NCI-H69 (cell line): ENCODE results near the gene RELA.
"Not testable (repeated sequence)": the region's sequence is repeated elsewhere in the genome, so short reads cannot be mapped to it uniquely, and the experiment has no call there.

Experiments used
- DNase-seq: peaks from one replicate; lab custom pipeline; 2025; lab: John Stamatoyannopoulos, UW

RELA gene

GRCh38 chr11:65672180-65672860 is 9.6 kb upstream of the RELA start:
- DNase-seq, result no peak

DNA sequence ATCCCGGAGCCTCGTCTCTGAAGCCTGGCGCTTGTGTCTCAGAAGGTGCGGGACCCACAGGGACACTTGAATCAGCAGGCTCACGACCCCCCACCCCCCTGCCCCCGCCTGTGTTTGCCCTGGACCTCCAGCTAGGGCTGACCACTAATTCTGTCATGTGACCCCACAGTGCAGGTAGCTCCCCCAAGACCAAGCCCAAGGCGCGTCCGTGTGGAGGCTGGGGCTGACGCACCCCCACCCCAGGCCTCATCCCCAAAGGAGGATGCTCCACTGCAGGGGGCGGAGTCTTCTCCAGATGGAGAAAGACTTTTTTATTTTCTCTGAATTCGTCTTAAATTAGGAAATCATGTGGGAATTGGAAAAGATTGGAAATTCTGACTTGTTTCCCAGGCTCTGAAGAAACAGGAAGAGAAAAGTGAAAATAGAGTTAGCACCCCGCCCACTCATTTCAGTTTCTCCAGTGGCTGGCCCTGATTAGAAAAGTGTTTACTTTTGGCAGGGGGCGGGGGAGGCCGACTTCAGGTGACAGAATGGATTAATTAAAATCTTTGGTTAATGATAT is 1.0 kb upstream of the RELA start:
- peak; percentile 65 for DNase-seq

GRCh38 chr11:65662247-65662798 is 393 bp downstream of the RELA start:
- DNase-seq, result no peak

DNA sequence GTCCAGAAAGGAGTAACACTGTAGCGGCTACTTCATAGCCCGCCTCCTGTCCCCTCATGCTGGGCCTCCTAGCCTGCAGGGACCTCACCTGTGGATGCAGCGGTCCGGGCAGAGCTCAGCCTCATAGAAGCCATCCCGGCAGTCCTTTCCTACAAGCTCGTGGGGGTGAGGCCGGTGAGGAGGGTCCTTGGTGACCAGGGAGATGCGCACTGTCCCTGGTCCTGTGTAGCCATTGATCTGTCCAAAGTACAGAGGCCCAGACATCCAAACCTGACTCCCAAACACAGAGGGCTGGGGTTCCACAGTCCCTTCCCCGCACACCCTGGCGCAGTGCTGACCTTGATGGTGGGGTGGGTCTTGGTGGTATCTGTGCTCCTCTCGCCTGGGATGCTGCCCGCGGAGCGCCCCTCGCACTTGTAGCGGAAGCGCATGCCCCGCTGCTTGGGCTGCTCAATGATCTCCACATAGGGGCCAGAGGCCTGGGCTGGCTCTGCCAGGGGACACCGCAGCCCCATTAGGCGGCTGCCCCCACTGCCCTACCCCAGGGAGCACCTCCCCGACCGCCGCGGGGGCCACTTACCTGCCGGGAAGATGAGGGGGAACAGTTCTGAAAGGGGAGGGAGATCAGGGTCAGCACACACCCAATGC is 993 bp downstream of the RELA start:
- DNase-seq, result no peak

DNA sequence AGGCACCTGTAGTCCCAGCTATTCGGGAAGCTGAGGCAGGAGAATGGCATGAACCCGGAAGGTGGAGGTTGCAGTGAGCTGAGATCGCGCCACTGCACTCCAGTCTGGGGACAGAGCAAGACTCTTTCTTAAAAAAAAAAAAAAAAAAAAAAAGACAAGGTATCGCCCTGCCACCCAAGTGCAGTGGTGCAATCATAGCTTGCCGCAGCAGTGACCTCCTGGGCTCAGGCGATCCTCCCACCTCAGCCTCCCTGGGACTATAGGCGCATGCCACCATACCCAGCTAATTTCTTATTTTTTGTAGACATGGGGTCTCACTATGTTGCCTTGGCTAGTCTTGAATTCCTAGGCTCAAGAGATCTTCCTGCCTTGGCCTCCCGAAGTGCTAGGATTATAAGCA is 1.8 kb downstream of the RELA start:
- DNase-seq, result not testable (repeated sequence)

DNA sequence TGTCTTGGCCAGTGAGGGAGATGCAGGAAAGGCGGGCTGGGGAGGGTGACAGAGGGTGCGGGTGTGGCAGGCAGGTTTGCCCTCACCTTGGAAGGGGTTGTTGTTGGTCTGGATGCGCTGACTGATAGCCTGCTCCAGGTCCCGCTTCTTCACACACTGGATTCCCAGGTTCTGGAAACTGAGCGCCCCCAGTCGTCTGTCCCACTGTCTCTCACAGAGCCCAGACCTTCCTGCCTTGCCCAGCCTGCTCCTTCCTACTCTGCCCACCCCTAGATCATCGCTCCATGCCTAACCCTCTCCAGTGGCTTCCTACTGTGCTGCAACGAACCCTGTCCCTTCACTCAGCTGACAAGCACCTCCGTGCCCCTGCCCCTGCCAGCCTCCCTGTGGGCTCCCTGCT is 2.7 kb downstream of the RELA start:
- no peak for DNase-seq

DNA sequence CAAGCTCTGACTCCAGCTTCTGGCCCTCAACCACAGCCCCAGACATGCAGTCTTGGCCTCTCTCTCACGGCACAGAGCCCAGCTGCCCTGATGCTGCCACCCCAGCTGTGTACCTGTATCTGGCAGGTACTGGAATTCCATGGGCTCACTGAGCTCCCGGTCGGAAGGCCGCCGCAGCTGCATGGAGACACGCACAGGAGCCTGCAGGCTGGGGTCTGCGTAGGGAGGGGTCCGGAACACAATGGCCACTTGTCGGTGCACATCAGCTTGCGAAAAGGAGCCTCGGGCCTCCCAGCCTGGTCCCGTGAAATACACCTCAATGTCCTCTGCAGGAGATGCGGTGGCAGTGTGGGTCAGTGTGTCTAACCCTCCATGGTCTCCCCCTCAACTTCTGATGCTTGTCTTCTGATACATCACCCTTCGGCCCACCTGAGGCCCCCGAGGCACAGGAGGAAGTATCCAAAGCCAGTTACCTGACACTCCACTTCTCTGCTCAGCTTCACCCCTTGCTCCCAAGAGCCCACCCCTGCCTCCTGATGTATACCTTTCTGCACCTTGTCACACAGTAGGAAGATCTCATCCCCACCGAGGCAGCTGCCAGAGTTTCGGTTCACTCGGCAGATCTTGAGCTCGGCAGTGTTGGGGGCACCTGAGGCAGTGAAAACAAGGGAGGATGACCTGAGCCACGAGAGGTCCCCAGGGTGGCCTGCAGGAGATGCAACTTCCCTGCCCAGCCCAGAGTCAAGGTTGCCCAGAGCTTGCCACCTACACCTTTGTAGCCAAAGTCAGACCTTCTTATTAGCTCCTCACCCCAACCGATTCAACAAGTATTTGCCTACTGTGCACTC is 4.3 kb downstream of the RELA start:
- DNase-seq, result no peak

GRCh38 chr11:65657426-65657825 is 5.3 kb downstream of the RELA start:
- DNase-seq, result no peak

DNA sequence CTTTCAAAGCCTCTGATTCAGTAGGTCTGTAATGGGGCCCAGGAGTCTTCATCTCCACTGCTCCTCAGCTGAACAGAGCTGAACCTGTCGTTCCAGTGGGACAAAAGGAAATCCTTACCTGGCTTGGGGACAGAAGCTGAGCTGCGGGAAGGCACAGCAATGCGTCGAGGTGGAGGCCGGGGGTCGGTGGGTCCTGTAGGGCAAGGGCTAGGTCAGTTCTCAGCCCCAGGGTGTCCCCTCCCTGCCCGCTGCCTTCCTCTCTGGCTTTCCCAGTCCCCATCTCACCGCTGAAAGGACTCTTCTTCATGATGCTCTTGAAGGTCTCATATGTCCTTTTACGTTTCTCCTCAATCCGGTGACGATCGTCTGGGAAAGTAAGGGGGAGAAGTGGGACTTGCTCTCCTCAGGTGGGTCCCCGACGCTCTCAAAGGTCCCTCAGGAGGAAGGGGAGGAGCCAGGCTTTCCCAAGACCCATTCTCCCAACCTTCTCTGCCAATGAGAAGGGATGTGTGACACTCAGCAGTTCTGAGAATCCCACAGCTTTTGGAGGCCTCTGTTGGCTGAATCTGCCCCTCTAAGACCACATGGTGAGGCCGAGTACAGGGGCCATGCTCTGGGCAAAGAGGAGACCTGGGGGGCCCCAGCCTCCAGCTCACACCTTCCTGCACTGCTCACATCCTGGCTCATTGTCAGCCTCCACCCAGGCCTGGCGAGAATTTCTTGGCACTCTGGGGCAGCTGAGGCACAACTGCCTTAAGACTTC is 7.0 kb downstream of the RELA start:
- no peak for DNase-seq

GRCh38 chr11:65654375-65655349 is 8.1 kb downstream of the RELA start:
- DNase-seq, result no peak

GRCh38 chr11:65653229-65654225 is 9.2 kb downstream of the RELA start:
- peak; percentile 34 for DNase-seq

DNA sequence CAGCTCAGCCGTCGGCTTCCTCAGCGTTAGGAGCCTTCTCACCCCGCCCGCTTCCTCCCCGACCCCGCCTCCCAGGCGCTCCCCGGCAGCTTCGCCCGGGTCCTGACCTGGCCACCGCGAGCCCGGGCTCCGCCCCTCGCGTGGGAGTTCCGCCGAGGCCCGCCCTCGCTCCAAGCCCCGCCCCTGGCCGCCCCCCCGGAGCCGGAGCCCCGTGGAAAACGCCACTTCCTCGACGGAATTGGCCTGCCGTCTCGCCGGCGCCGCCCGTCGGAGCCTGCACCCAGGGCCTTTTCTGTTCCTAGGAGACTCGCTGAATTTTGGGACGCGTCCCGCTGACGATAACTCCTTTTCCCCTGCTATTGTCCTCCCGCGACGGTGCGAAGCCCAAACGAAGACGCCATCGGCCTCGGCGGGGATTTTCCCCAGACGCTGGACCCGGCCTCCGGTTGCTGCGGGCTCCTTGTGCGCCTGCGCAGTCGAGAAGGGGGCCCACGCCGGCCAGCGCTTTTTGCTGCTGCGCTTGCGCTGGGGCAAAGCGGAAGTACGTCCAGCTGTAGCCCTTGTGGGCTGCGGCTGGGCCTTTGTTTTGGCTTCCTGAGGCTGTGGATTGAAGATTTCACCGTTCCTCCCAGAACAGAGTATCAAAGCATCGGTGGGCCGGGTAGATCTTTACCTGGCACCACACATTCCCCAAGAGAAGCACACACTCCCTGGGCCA is 10.0 kb downstream of the RELA start:
- DNase-seq, result peak; percentile 95

- DNase-seq, result peak; percentile 26
These were observed 10.9 kb downstream of the RELA start for GRCh38 chr11:65651589-65652510.

GRCh38 chr11:65651339-65651588 is 11.5 kb downstream of the RELA start:
- no peak for DNase-seq

GRCh38 chr11:65650547-65651338 is 12.0 kb downstream of the RELA start:
- DNase-seq, result no peak

DNA sequence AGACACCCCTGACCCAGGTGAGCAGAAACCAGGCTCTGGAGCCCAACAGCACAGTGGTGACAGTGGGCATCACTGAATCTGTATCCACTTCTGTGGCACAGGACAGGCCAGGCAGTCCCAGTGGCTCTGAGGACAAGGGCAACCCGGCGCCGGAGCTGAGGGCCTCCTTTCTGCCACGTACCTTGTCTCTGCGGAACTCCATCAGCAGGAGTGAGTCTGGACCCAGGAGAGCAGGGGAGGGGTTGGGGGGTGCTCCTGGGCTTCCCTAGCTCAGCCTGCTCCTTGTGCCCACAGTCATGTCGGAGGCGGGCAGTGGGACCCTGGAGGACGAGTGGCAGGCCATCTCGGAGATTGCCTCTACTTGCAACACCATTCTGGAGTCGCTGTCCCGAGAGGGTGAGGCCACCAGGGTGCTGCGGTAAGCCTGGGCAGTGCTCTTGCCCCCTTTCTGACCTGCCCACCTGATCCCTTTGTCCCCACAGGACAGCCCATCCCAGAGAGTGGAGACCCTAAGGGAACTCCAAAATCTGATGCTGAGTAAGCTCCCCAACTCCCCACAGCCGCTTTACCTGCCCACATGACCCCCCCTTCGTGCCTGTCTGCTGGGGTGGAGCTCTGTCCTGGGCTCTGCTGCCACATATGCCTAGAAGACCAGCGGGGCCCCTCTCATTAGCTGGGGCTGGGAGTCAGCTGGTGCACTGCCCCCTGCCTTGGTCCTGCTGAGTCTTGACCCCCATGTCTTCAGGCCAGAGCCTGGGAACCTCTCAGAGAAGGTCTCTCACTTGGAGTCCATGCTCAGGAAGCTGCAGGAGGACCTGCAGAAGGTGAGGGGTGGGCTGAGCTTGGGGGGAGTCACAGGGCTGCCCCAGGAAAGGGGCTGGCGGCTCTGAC is 12.8 kb downstream of the RELA start:
- DNase-seq, result no peak
